ENCODE data around the gene GPR162.

The GPR162 gene

DNA sequence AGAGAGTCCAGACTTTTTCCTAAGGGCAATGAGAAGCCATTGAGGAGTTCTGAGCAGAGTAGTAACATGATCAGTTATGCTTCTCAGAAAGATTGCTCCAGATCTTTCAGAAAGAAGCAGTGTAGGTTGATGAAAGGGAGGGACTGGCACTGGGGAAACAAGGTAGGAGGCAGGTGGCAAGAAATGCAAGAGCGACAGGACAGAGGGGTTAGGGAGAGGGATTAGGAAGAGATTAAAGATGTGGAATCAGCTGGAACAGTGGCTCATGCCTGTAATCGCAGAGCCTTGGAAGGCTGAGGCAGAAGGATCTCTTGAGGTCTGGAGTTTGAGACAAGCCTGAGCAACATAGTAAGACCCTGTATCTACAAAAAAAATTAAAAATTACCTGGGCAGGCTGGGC is 26.1 kb downstream of the GPR162 start:
- TF ChIP-seq, protein P1, sequence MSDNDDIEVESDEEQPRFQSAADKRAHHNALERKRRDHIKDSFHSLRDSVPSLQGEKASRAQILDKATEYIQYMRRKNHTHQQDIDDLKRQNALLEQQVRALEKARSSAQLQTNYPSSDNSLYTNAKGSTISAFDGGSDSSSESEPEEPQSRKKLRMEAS (IDR thresholded peaks at IDR 0.05), result no peak
- TF ChIP-seq EP300 (IDR thresholded peaks at IDR 0.05; ENCODE audit: borderline replicate concordance), result no peak
- no peak for TF ChIP-seq NFIC (IDR thresholded peaks at IDR 0.05)
- no peak for TF ChIP-seq YY1 (IDR thresholded peaks at IDR 0.05; ENCODE audit: low read depth)
- TF ChIP-seq TAF1 (IDR thresholded peaks at IDR 0.05; ENCODE audit: low read depth), result no peak
- TF ChIP-seq, protein P2, sequence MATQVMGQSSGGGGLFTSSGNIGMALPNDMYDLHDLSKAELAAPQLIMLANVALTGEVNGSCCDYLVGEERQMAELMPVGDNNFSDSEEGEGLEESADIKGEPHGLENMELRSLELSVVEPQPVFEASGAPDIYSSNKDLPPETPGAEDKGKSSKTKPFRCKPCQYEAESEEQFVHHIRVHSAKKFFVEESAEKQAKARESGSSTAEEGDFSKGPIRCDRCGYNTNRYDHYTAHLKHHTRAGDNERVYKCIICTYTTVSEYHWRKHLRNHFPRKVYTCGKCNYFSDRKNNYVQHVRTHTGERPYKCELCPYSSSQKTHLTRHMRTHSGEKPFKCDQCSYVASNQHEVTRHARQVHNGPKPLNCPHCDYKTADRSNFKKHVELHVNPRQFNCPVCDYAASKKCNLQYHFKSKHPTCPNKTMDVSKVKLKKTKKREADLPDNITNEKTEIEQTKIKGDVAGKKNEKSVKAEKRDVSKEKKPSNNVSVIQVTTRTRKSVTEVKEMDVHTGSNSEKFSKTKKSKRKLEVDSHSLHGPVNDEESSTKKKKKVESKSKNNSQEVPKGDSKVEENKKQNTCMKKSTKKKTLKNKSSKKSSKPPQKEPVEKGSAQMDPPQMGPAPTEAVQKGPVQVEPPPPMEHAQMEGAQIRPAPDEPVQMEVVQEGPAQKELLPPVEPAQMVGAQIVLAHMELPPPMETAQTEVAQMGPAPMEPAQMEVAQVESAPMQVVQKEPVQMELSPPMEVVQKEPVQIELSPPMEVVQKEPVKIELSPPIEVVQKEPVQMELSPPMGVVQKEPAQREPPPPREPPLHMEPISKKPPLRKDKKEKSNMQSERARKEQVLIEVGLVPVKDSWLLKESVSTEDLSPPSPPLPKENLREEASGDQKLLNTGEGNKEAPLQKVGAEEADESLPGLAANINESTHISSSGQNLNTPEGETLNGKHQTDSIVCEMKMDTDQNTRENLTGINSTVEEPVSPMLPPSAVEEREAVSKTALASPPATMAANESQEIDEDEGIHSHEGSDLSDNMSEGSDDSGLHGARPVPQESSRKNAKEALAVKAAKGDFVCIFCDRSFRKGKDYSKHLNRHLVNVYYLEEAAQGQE (IDR thresholded peaks at IDR 0.05; ENCODE audit: low read depth), result no peak
- TF ChIP-seq TCF12 (IDR thresholded peaks at IDR 0.05; ENCODE audit: low read depth), result no peak
- TF ChIP-seq FOXM1 (IDR thresholded peaks at IDR 0.05; ENCODE audit: borderline replicate concordance, low read depth), result no peak
- no peak for TF ChIP-seq CEBPB (IDR thresholded peaks at IDR 0.05)
- no peak for TF ChIP-seq EGR1 (IDR thresholded peaks at IDR 0.05)
- TF ChIP-seq, protein P3, sequence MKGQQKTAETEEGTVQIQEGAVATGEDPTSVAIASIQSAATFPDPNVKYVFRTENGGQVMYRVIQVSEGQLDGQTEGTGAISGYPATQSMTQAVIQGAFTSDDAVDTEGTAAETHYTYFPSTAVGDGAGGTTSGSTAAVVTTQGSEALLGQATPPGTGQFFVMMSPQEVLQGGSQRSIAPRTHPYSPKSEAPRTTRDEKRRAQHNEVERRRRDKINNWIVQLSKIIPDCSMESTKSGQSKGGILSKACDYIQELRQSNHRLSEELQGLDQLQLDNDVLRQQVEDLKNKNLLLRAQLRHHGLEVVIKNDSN (IDR thresholded peaks at IDR 0.05), result no peak
- TF ChIP-seq TEAD4 (IDR thresholded peaks at IDR 0.05), result no peak
- TF ChIP-seq RAD21 (IDR thresholded peaks at IDR 0.05; ENCODE audit: low read depth), result no peak

DNA sequence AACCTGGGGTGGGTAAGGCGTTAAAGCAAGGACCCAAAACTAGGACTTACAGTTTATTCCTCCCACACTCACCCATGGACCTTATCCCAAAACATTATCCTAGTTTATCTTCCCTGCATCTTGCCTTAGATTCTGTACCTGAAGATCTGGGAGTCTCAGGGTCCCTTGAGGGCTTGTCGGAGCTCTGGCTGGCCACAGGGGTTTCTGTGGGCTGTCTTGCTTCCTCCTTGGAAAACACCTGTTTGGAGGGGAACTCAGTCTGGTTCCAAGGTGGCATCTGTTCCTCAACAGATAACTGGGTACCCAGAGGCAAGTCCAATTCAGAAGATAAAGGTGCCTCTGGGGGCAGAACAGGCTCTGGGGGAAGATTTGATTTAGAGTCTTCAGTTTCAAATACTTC is 27.8 kb downstream of the GPR162 start:
- no peak for TF ChIP-seq TCF12 (IDR thresholded peaks at IDR 0.05; ENCODE audit: low read depth)
- TF ChIP-seq, protein P2 (IDR thresholded peaks at IDR 0.05; ENCODE audit: low read depth), result no peak
- no peak for TF ChIP-seq EP300 (IDR thresholded peaks at IDR 0.05; ENCODE audit: borderline replicate concordance)
- TF ChIP-seq TEAD4 (IDR thresholded peaks at IDR 0.05), result no peak
- no peak for TF ChIP-seq CEBPB (IDR thresholded peaks at IDR 0.05)
- no peak for TF ChIP-seq FOXM1 (IDR thresholded peaks at IDR 0.05; ENCODE audit: borderline replicate concordance, low read depth)
- TF ChIP-seq RAD21 (IDR thresholded peaks at IDR 0.05; ENCODE audit: low read depth), result no peak
- TF ChIP-seq EGR1 (IDR thresholded peaks at IDR 0.05), result no peak
- TF ChIP-seq, protein P1 (IDR thresholded peaks at IDR 0.05), result no peak
- TF ChIP-seq NFIC (IDR thresholded peaks at IDR 0.05), result no peak
- no peak for TF ChIP-seq ZBTB7A (IDR thresholded peaks at IDR 0.05; ENCODE audit: low read depth)

DNA sequence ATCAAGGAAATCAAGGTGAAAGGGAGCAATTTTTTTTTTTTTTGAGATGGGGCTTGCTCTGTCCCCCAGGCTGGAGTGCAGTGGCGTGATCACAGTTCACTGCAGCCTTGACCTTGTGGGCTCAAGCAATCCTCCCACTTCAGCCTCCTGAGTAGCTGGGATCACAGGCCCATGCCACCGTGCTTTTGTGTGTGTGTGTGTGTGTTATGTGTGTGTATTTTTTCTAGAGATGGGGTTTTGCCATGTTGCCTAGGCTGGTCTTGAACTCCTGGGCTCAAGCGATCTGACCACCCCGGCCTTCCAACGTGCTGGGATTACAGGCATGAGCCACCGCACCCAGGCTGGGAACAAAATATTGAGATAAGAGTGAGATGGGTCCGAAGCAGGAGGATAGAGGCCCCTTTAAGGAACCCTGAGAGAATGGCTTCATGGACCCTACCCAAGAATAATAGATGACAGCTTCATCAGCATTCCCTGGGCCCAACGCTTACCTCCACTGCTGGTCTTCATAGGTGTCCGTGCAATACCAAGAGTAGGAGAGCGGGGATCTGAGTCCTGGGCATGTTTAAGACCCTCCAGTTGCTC is 28.4 kb downstream of the GPR162 start:
- TF ChIP-seq EP300 (IDR thresholded peaks at IDR 0.05; ENCODE audit: borderline replicate concordance) (no peak), RAD21 (IDR thresholded peaks at IDR 0.05; ENCODE audit: low read depth) (no peak), CREB1 (IDR thresholded peaks at IDR 0.05; ENCODE audit: low read depth) (no peak), TEAD4 (IDR thresholded peaks at IDR 0.05) (no peak), TCF12 (IDR thresholded peaks at IDR 0.05; ENCODE audit: low read depth) (no peak)
- TF ChIP-seq, protein P2 (IDR thresholded peaks at IDR 0.05; ENCODE audit: low read depth), result no peak

DNA sequence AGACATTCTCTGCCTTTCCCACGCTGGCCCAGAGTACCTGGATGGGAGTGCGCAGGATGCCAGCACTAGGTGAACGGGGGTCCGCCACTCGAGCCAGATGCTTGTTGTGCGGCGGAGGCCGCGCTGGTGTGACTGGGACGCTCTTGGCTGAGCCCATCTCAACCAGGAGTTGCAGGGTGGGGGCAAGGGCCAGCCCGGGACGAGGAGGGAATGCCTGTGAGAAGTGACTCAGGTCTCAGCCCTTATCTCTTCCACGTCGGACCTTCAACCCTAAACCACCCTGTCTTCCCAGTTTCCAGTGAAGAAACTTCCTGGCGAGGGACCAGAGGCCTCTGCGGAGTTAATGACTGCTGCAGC is 29.2 kb downstream of the GPR162 start:
- no peak for TF ChIP-seq RAD21 (IDR thresholded peaks at IDR 0.05; ENCODE audit: low read depth)
- TF ChIP-seq TCF12 (IDR thresholded peaks at IDR 0.05; ENCODE audit: low read depth), result no peak
- TF ChIP-seq CEBPB (IDR thresholded peaks at IDR 0.05), result 0 out of 2 replicates have a peak, but pooled peaks have one; percentile 1
- no peak for TF ChIP-seq CREB1 (IDR thresholded peaks at IDR 0.05; ENCODE audit: low read depth)

DNA sequence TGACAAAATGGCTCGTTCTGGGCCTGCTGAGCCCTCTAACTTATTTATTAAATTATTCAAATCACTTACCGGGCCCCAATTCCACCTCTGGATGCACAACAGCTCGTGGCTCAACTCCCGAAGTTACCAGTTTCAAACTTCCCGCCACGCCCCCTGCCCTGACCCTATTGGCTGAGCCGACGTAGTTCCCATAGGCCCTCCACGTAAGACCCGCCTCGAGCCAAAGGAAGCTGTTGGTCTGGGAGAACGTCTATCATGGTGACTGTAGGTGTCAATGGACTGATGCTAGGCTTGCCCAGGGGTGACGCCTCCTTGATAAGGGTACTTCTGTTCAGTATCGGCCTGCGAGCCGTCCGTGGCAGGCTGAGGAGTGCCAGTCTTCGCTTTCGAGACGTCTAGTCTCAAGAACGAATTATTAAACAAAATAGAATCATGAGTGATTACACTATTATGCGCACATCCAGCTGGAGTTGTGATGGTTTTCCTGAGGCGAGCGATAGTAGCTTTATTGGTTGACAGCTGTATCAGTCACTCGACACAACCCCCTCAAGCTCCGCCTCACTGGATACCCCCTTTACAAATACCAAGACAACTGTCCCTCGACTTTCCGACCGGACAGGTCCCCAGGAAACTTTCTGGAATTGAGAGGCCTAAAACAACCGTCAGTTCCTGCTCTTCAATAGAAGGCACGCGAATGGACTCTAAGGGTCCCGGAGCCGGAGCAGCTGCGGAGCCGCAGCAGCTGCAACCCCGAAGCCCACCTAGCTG is 29.7 kb downstream of the GPR162 start, which contains the start of gene CDCA3:
Gene CDCA3, minus strand, starts transcription at position 134 of the 768 bp plus-strand sequence. CDS start 334 bp downstream, outside the sequence.
- 0 out of 2 replicates have a peak, but pooled peaks have one; percentile 1 for TF ChIP-seq EP300 (IDR thresholded peaks at IDR 0.05; ENCODE audit: borderline replicate concordance)
- TF ChIP-seq ZBTB7A (IDR thresholded peaks at IDR 0.05; ENCODE audit: low read depth), result peak; percentile 99
- TF ChIP-seq NFIC (IDR thresholded peaks at IDR 0.05), result no peak
- TF ChIP-seq, protein P3 (IDR thresholded peaks at IDR 0.05), result no peak
- peak; percentile 88; the same call in 1 of the 2 replicates for TF ChIP-seq TAF1 (IDR thresholded peaks at IDR 0.05; ENCODE audit: low read depth)
- peak; percentile 79; the same call in 1 of the 2 replicates for TF ChIP-seq FOXM1 (IDR thresholded peaks at IDR 0.05; ENCODE audit: borderline replicate concordance, low read depth)
- TF ChIP-seq, protein P1 (IDR thresholded peaks at IDR 0.05), result peak; percentile 94
- TF ChIP-seq EGR1 (IDR thresholded peaks at IDR 0.05), result no peak
- peak; percentile 4; the same call in 1 of the 2 replicates for TF ChIP-seq TEAD4 (IDR thresholded peaks at IDR 0.05)
- TF ChIP-seq CREB1 (IDR thresholded peaks at IDR 0.05; ENCODE audit: low read depth), result peak; percentile 79
- TF ChIP-seq CEBPB (IDR thresholded peaks at IDR 0.05), result no peak
